ENCODE measurements around the gene KRT12.

DNA sequence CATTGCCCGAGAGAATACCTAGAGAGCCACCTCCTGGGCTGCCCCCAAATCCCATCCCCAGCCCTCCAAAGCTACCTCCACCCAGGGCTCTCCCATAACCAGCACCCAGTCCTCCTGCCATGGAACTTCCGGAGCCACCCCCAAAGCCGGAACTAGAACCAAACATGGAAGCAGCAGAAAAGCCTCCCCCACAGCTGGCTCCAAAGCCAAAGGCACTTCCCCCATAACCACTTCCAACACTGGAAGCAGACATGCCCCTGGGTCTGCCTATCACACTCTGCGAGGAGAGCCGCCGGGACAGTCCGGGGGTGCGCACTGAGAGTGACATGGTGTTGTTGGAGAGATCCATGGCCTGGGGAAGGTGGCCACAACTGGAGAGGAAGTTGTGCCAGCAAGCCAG is at the start of gene KRT12:
- TF ChIP-seq EZH2phosphoT487 (IDR thresholded peaks at IDR 0.05; ENCODE audit: low read depth, severe bottlenecking, unreplicated experiment) = no peak
- TF ChIP-seq CTCF (IDR thresholded peaks at IDR 0.05; ENCODE audit: poor library complexity) = no peak
- no peak for TF ChIP-seq EZH2 (IDR thresholded peaks at IDR 0.05; ENCODE audit: borderline replicate concordance)
